Kidney epithelial cell (primary cell): Measurements from ENCODE around the gene ERAL1. TPM values are rescaled to one million over a fixed set of nuclear protein-coding genes. Genes with fewer than 3 reads are reported as not detected.

ENCODE experiments used
- DNase-seq: peaks from one replicate; pipeline ENCODE4 v3.0.0-alpha.2; 2010; ENCODE audit warnings: low read depth
- H3K27me3 ChIP-seq: 2 replicates; pipeline ENCODE4 v1.6.0; 2011; ENCODE audit warnings: low read length; ENCODE audit not compliant: control insufficient read depth, insufficient read depth
- H3K36me3 ChIP-seq: 2 replicates; pipeline ENCODE4 v1.5.1; 2011; ENCODE audit warnings: low read length; ENCODE audit not compliant: control insufficient read depth, insufficient read depth
- H3K4me3 ChIP-seq: 2 replicates; pipeline ENCODE4 v1.5.1; 2011; ENCODE audit warnings: low read depth, mild to moderate bottlenecking, control low read depth, low read length
- CTCF ChIP-seq: IDR thresholded peaks from 2 replicates; pipeline ENCODE4 v1.5.1; 2011; ENCODE audit warnings: mild to moderate bottlenecking, moderate library complexity, low read length, control low read depth, inconsistent platforms; ENCODE audit not compliant: insufficient read depth, poor library complexity, severe bottlenecking
- total RNA-seq: library from RNA; depleted of rRNA; stranded (reverse); fragments of >200 nt; gene quantifications from 2 replicates; pipeline ENCODE4 v1.2.3, GENCODE V29; 2015

Gene ERAL1
- total RNA-seq, 1 donor from 2014 or later, result 54.9 TPM

GRCh38 chr17:28812748-28813377, 42.0 kb upstream of the ERAL1 start:
- DNase-seq, result no peak
- H3K27me3 ChIP-seq, result no peaks in the 10 kb centered on the region
- no peaks in the 10 kb centered on the region for H3K36me3 ChIP-seq
- H3K4me3 ChIP-seq, result peak overlapping the region; percentile 55
- no peak for TF ChIP-seq CTCF

DNA sequence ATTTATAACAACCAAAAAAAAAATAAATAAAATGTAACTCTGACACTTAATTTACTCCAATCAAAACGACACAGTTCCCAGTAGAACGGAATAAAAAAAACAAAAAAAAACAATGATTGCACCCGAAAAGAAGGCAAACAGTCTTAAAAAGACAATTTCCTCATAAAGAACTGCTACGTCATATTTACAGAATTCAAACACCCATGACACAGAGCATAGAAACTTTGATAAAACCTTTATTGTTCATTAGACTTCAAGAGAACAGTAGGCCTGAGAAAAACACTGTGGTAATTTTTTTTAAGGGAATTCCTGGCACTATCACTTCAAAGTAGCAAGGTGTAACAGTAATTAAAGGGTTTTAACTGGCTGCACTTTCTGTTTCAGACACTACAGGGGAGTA, 38.3 kb upstream of the ERAL1 start:
- no peaks in the 10 kb centered on the region for H3K27me3 ChIP-seq
- TF ChIP-seq CTCF, result no peak

DNA sequence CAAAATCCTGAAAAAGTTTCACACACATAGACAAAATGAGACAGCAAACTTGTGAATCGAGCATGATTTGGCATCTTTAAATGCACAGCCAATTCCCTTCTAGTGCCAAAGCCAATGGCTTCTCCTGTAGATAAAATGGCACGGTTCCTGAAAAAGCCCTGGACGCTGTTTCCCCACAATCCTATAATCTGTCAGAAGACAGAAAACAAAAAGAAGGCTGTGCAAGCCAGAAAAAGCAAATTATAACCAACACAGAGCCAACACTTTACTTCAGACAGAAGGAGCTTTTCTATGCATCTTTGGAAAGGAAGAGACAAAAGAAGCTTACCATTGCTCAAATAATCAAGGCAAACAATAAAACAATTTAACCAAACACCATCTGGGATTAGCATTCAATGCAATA, 36.0 kb upstream of the ERAL1 start:
- Histone ChIP-seq H3K27me3 (no peaks in the 10 kb centered on the region), H3K4me3 (no peak overlapping the region), H3K36me3 (no peaks in the 10 kb centered on the region)
- TF ChIP-seq CTCF, result no peak
- no peak for DNase-seq

More for the DNA sequence above, 38.3 kb upstream of the ERAL1 start:
- H3K4me3 ChIP-seq, result no peak overlapping the region
- DNase-seq, result no peak
- H3K36me3 ChIP-seq, result no peaks in the 10 kb centered on the region

DNA sequence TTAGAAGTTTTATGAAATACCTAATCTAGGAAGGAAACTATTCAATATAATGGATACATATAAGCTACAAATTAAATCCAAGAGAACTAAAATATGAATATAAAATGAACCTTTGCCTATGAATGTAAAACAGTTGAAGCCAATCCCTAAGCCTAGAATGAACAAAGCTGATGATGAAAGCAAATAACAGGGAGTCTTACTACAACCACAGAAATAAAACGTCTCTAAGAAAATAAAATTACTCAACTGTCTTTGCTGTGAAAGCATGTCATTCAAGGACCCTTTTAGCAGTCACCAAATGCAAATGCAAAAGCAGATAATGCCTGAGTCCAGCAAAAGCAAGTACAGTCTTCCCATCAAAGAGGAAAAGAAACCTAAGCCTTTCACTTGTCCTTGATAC, 35.2 kb upstream of the ERAL1 start:
- H3K36me3 ChIP-seq, result no peaks in the 10 kb centered on the region
- no peak for TF ChIP-seq CTCF
- H3K4me3 ChIP-seq, result no peak overlapping the region
- no peak for DNase-seq
- no peaks in the 10 kb centered on the region for H3K27me3 ChIP-seq

DNA sequence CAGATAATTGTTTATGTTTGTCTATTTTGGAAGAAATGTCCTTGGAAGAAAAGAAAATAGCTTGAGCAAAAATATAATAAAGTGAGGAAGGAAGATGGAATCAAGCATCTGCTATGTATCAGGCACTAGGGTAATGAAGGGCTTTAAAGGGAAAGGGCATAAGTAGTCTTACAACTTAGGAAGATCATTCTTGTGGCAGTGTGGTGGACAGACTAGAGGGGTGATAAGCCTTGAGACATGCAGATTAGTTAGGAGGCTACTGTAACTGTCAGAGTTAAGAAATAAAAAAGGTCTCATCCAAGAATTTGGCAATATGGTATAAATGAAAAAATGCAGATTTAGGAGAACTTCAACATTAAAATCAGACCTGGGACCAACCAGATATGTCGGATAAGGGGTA, 27.1 kb upstream of the ERAL1 start:
- Histone ChIP-seq H3K27me3 (no peaks in the 10 kb centered on the region), H3K4me3 (no peak overlapping the region), H3K36me3 (peaks cover 2% of the 10 kb centered on the region)
- no peak for TF ChIP-seq CTCF
- DNase-seq, result no peak
